ENCODE measurements around the gene DLK2.
A peak's percentile ranks its signal among the peaks of the same experiment; 100 is the strongest.

The DLK2 gene

DNA sequence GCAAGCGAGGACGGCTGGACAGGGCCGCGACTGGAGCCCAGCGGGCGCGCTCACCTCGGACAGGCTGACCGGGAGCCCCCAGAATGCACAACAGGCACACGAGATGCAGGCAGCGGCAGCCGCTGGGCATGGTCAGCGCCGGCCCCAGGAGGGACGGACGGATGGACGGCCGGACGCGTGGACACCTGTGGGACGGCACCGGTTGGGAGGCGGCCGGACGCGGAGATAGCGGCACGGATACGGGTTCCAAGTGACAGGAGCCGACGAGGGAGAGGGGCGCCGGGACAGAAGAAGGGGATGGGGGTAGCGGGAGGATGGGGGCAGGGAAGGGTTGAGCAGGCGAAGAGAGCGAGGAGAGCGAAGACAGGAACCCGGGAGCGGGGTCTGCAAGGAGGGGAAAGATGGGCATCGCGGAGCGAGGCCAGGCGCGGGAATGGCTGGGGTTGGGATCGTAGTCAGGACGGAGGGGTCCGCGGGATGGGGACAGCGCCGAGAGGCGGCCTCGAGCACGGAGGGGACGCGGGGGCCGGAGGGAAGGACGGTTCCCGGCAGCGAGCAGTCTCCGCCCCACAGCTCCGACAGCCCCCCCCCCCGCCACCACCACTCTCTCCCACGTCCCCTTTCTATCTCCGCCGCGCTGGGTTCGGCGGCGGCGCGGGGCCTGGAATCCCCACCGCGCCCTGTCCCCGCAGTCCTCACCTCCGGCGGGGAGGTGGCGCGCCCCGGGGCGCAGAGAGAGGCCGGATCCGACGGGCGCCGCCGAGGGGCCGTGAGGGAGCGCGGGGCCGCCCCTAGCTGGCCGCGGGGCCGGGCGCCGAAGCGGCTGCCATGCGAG lies 435 bp downstream of the DLK2 start:
- DNase-seq (ENCODE audit: extremely low read depth in 1 of 2, low read depth in 1 of 2), result no peak

DNA sequence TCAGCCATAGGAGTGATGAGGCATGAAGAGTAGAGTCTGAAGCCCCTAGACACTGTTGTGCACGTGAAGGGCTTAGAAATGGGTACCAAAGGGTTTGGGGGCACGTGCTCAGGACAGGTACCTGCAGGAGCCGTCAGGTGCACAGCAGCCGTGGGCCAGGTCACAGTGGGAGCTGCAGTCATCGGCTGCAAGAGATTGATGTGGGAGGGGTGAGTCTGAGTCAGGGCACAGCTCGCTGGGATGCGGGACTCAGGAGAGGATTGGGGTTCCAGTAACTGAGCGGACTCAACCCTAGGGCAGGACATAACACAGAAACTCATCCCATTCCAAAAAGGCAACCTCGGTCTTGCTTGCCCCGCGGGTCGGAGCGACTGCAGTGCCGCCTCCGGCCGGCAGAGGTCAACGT lies 1.1 kb downstream of the DLK2 start:
- peak in 1 of 2 donors; percentile 59 for DNase-seq (ENCODE audit: extremely low read depth in 1 of 2, low read depth in 1 of 2)

DNA sequence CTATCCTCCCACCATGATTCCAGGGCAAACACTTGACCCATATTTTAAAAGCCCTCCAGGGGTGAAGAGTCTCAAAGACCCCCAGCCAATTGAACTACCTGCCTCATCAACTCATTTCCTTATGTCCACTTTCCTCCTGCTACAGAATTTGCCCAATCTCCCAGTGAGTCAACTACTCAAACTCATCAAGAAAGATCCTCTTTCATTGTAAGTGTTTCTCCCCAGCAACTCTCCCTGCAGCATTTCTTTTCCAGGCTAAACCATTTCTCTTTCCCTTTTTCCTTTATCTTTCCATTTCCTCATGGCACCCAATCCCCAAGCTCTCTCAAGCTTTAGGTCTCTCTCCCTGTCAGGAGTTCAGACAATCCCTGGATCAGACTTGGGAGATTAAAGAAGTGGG lies 1.5 kb downstream of the DLK2 start:
- DNase-seq (ENCODE audit: extremely low read depth in 1 of 2, low read depth in 1 of 2), result no peak

DNA sequence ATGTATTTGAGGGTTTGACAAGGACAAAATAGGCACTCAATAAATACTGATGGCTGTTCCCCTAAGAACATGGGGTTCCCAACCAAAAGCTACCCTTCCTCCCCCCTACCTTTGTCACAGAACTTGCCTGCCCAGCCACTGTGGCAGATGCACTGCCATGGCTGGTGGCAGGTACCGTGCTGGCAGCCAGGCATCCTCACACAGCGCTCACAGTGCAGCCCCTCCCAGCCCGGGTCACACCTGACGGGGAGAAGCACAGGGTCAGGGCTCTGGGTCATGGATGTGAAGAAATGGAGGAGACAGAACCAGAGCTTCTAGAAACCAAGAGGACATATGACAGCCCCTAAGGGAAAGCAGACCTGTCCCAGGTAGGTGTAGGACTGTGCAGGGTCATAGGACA lies 2.5 kb downstream of the DLK2 start:
- no peak for DNase-seq (ENCODE audit: extremely low read depth in 1 of 2, low read depth in 1 of 2)

- no peak for DNase-seq (ENCODE audit: extremely low read depth in 1 of 2, low read depth in 1 of 2)
Measured at GRCh38 chr6:43451939-43452338, 3.4 kb downstream of the DLK2 start.

DNA sequence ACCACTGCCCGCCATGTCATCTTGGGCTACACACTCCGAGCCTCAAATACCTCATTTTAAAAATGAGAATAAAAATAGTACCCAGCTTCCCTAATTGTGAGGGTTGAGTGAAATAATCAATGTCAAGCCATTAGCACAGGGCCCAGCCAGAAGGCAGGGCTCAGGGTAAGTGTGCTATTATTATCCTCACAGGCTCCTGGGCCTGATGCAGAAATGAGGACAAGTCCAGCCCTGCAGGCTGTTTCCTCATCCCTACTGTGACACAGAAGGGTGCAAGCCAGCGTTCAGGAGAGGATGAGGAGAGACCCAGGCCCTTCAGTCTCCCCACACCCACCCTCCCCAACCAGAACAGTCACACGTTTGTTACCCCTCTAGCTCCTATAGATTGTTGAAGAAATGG lies 4.0 kb downstream of the DLK2 start:
- no peak for DNase-seq (ENCODE audit: extremely low read depth in 1 of 2, low read depth in 1 of 2)

DNA sequence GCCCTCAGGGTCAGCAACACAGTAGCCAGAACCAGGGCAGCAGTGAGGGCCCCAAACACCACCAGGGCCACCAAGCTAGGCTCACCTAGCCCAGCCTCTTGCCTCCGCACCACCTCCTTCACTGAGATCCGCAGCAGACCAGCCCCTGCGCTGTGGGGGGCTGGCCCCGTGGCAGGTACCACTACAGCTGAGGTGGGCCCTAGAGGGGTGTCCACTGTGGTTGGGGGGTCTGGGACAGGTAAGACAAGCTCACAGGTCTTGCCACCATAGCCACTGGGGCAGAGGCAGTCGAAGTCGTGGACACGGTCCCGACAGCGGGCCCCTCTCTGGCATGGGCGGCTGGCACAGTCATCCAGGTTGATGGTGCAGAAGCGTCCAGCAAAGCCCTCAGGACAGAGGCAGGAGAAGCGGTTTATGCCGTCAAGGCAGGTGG lies 4.6 kb downstream of the DLK2 start:
- no peak for DNase-seq (ENCODE audit: extremely low read depth in 1 of 2, low read depth in 1 of 2)

DNA sequence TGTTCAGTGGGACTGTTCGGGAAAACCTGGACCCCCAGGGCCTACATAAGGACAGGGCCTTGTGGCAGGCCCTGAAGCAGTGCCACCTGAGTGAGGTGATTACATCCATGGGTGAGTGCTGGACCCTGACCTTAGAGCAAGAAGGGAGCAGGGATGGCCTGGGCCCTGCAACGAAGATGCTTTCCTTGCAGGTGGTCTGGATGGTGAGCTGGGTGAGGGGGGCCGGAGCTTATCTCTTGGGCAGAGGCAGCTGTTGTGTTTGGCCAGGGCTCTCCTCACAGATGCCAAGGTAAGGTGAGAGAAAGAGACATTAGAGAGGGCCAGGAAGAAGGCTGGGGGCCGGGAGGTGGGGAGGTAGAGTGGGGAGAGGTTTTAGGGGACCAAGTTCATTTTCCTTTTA lies 6.4 kb downstream of the DLK2 start:
- no peak for DNase-seq (ENCODE audit: extremely low read depth in 1 of 2, low read depth in 1 of 2)

DNA sequence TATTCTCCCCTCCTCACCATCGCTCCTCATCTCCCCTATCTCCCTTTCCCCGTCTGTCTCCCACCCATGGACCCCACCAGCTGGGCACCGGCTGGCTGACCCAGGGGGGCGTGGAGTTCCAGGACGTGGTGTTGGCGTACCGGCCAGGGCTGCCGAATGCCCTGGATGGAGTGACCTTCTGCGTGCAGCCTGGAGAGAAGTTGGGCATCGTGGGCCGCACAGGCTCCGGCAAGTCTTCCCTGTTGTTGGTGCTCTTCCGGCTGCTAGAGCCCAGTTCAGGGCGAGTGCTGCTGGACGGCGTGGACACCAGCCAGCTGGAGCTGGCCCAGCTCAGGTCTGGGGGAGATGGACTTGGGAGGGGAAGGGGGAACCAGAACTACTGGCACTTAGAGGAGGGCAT lies 7.7 kb downstream of the DLK2 start:
- no peak for DNase-seq (ENCODE audit: extremely low read depth in 1 of 2, low read depth in 1 of 2)

DNA sequence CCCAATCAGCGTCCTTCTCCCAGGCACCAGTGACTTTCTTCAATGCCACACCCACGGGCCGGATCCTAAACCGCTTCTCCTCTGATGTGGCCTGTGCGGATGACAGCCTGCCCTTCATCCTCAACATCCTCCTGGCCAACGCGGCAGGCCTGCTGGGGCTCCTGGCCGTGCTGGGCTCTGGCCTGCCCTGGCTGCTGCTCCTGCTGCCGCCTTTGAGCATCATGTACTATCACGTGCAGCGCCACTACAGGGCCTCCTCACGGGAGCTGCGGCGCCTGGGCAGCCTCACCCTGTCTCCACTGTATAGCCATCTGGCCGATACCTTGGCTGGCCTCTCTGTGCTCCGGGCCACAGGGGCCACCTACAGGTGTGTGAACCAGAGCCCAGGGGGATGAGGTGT lies 9.8 kb downstream of the DLK2 start:
- no peak for DNase-seq (ENCODE audit: extremely low read depth in 1 of 2, low read depth in 1 of 2)

- DNase-seq (ENCODE audit: extremely low read depth in 1 of 2, low read depth in 1 of 2), result no peak
Measured at GRCh38 chr6:43444582-43444981, 10.8 kb downstream of the DLK2 start.

- DNase-seq (ENCODE audit: extremely low read depth in 1 of 2, low read depth in 1 of 2), result no peak
Measured at GRCh38 chr6:43444036-43444435, 11.3 kb downstream of the DLK2 start.

DNA sequence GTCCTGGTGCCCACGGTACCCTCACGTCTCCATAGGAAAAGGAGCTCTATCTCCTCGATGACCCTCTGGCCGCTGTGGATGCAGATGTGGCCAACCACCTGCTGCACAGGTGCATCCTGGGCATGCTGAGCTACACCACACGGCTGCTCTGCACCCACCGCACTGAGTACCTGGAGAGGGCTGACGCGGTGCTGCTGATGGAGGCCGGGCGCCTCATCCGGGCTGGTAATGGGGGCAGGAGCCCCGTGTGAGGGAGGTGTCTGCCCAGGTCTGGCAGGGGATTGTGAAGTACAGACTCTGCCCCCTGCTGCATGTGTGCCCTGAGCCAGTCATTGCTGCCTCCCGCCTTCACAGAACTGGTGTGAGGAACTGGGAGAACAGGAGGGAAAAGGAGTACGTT lies 12.4 kb downstream of the DLK2 start:
- DNase-seq (ENCODE audit: extremely low read depth in 1 of 2, low read depth in 1 of 2), result no peak

- DNase-seq (ENCODE audit: extremely low read depth in 1 of 2, low read depth in 1 of 2), result no peak
Measured at GRCh38 chr6:43437700-43438099, 17.6 kb downstream of the DLK2 start.

- DNase-seq (ENCODE audit: extremely low read depth in 1 of 2, low read depth in 1 of 2), result no peak
Measured at GRCh38 chr6:43436577-43437282, 18.6 kb downstream of the DLK2 start.

- no peak for DNase-seq (ENCODE audit: extremely low read depth in 1 of 2, low read depth in 1 of 2)
Measured at GRCh38 chr6:43435682-43436437, 19.5 kb downstream of the DLK2 start.

- DNase-seq (ENCODE audit: extremely low read depth in 1 of 2, low read depth in 1 of 2), result no peak
Measured at GRCh38 chr6:43434943-43435342, 20.4 kb downstream of the DLK2 start.

DNA sequence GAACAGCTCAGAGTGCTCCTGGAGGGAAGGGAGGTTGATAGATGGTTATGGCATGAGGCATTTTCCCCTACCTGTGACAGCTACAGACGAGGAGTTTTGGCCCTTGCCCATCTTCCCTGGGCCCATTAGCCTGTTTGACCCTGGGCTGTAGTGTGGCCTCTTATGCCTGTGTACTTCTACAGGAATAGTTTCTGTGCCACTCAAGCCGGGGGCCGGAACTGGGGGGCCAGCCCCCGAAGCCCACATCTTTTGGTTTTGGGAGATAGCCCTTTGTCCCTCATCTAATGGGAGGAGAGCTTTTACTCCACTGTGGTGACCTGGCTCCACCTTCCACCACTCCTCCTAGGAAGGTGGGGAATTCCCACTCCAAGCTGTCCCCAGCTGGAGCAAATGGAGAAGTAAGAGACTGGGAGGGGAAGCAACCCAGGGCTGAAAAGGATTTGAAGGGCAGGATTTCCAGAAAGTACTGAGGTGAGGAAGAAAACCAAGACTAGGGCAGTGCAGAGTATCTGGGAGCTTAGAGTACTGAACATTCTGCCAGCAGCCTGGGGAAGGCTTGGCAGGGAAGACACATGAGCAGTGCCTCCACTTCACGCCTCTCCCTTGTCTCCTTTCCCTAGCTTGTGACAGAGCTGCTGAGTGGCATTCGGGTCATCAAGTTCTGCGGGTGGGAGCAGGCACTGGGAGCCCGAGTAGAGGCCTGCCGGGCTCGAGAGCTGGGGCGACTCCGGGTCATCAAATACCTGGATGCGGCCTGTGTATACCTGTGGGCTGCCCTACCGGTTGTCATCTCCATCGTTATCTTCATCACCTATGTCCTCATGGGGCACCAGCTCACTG lies 21.1 kb downstream of the DLK2 start:
- DNase-seq (ENCODE audit: extremely low read depth in 1 of 2, low read depth in 1 of 2), result no peak

DNA sequence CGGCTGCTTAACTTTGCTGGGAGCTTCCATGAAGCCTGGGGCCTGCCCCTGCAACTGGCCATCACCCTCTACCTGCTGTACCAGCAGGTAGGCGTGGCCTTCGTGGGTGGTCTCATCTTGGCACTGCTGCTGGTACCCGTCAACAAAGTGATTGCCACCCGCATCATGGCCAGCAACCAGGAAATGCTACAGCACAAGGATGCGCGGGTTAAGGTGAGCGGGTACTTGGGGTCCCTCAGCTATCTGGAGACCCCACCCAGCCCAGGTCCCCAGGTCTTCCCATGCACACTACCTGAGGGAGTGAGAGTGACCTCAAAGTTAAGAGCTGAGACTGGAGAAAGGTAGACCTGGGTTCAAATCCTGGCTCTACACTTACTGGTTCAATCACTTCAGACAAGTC lies 22.2 kb downstream of the DLK2 start:
- no peak for DNase-seq (ENCODE audit: extremely low read depth in 1 of 2, low read depth in 1 of 2)

GRCh38 chr6:43432009-43432945 lies 23.1 kb downstream of the DLK2 start:
- no peak for DNase-seq (ENCODE audit: extremely low read depth in 1 of 2, low read depth in 1 of 2)
